ENCODE data around the gene SPX. TPM values are rescaled to one million over a fixed set of nuclear protein-coding genes. Genes with fewer than 3 reads are reported as not detected.

Gene SPX
- total RNA-seq = 13.3 TPM

GRCh38 chr12:21526053-21526452 is at the start of gene SPX:
SPX (plus strand) TSS chr12:21526296; CDS start chr12:21526473, 177 bp downstream.

GRCh38 chr12:21501258-21502163 is 24.6 kb upstream of the SPX start, which contains the start of the genes GOLT1B and RECQL:
GOLT1B (plus strand) TSS chr12:21501789; CDS start chr12:21501924, 135 bp downstream.
RECQL (minus strand) TSS chr12:21501635; CDS start chr12:21499570, 2,065 bp downstream.

Other genes with a start within 250 kb of the SPX start
- not detected for gene SLCO1A2, start 191.4 kb upstream of the SPX start, total RNA-seq
- gene IAPP, start 153.4 kb upstream of the SPX start, total RNA-seq = not detected
- 14.2 TPM for gene PYROXD1, start 88.6 kb upstream of the SPX start, total RNA-seq
- 25.8 TPM for gene RECQL, start 24.7 kb upstream of the SPX start, total RNA-seq
- gene GOLT1B, start 24.5 kb upstream of the SPX start, total RNA-seq = 19.4 TPM
- gene GYS2, start 78.6 kb downstream of the SPX start, total RNA-seq = not detected
- 593 TPM for gene LDHB, start 131.5 kb downstream of the SPX start, total RNA-seq
- 28.3 TPM for gene KCNJ8, start 248.4 kb downstream of the SPX start, total RNA-seq

Data from metanephros (tissue), 1 donor.